Erythroblast (primary cell): ENCODE measurements around the gene GRIP2.

Experiments
- GATA1 ChIP-seq: IDR thresholded peaks from 2 replicates; pipeline ENCODE4 v1.6.1; 2011; ENCODE audit warnings: low read depth, mild to moderate bottlenecking, control low read depth, low read length, moderate library complexity
- POLR2A ChIP-seq: IDR thresholded peaks from 2 replicates; pipeline ENCODE4 v1.6.1; 2011; ENCODE audit warnings: mild to moderate bottlenecking, low read length

- TF ChIP-seq POLR2A (no peak), GATA1 (no peak)
These were observed 29.1 kb downstream of the GRIP2 start for GRCh38 chr3:14510838-14511622.
